ENCODE data around the gene PARD3.

PARD3 gene

DNA sequence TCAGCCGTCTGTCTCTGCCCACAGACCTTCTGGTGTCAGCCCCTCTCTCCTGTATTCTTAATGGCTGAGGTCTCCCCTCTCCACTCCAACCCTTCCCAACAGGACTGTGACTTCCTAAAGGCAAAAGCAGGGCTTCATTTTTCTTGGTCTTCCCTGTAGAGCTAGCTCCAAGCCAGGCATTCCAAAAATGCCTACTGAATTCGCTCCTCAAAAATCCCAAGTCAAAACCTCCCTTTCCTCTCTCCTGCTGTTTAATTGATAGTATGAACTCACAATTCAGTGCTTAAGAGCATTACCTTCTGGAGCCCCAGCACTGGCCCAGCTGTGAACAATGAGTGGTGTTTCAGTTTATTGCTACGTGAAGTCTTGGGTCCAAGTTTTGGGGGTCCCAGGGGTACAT lies 628.4 kb downstream of the PARD3 start:
- TF ChIP-seq, protein P1, sequence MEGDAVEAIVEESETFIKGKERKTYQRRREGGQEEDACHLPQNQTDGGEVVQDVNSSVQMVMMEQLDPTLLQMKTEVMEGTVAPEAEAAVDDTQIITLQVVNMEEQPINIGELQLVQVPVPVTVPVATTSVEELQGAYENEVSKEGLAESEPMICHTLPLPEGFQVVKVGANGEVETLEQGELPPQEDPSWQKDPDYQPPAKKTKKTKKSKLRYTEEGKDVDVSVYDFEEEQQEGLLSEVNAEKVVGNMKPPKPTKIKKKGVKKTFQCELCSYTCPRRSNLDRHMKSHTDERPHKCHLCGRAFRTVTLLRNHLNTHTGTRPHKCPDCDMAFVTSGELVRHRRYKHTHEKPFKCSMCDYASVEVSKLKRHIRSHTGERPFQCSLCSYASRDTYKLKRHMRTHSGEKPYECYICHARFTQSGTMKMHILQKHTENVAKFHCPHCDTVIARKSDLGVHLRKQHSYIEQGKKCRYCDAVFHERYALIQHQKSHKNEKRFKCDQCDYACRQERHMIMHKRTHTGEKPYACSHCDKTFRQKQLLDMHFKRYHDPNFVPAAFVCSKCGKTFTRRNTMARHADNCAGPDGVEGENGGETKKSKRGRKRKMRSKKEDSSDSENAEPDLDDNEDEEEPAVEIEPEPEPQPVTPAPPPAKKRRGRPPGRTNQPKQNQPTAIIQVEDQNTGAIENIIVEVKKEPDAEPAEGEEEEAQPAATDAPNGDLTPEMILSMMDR (IDR thresholded peaks at IDR 0.05; ENCODE audit: insufficient read depth, missing control alignments): no peak
- FAIRE-seq (no peak), DNase-seq (ENCODE audit: insufficient read length, low spot score) (no peak)

GRCh38 chr10:34185998-34186397 lies 629.1 kb downstream of the PARD3 start:
- TF ChIP-seq, protein P1 (IDR thresholded peaks at IDR 0.05; ENCODE audit: insufficient read depth, missing control alignments): no peak
- no peak for FAIRE-seq
- DNase-seq (ENCODE audit: insufficient read length, low spot score): no peak

DNA sequence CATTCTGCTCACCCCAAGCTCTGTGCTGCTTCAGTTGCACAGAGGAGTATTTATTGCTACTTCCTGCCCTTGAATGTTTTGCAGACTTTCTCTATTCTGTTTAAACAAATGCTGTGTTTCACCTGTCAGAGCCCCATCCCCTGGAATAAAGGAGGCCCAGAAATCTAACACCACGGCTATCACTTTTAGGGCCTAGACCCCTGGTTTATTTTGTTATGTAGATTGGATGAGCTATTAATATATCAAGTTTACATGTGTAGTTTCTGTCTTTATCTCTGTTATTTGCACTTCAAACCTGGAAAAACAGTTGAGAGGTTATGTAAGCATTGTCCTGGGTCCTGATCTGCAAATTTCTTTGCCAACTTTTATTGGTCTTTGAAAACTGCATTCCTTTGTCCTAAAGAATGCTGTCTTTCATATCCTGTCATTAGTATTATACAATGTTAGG lies 630.1 kb downstream of the PARD3 start:
- TF ChIP-seq, protein P1 (IDR thresholded peaks at IDR 0.05; ENCODE audit: insufficient read depth, missing control alignments): no peak
- FAIRE-seq (no peak), DNase-seq (ENCODE audit: insufficient read length, low spot score) (no peak)

GRCh38 chr10:34184397-34184796 lies 630.7 kb downstream of the PARD3 start:
- DNase-seq (ENCODE audit: insufficient read length, low spot score) (no peak), FAIRE-seq (no peak)
- TF ChIP-seq, protein P1 (IDR thresholded peaks at IDR 0.05; ENCODE audit: insufficient read depth, missing control alignments): no peak

- FAIRE-seq: no peak
- DNase-seq (ENCODE audit: insufficient read length, low spot score): no peak
- TF ChIP-seq, protein P1 (IDR thresholded peaks at IDR 0.05; ENCODE audit: insufficient read depth, missing control alignments): no peak
These were observed 631.9 kb downstream of the PARD3 start for GRCh38 chr10:34183016-34183796.

- FAIRE-seq (no peak), DNase-seq (ENCODE audit: insufficient read length, low spot score) (no peak)
These were observed 633.4 kb downstream of the PARD3 start for GRCh38 chr10:34181553-34182300.

More at GRCh38 chr10:34181553-34182300, 633.4 kb downstream of the PARD3 start:
- TF ChIP-seq, protein P1 (IDR thresholded peaks at IDR 0.05; ENCODE audit: insufficient read depth, missing control alignments): no peak

All from D721Med (cell line).